ENCODE measurements around the gene GLS.

GLS gene

DNA sequence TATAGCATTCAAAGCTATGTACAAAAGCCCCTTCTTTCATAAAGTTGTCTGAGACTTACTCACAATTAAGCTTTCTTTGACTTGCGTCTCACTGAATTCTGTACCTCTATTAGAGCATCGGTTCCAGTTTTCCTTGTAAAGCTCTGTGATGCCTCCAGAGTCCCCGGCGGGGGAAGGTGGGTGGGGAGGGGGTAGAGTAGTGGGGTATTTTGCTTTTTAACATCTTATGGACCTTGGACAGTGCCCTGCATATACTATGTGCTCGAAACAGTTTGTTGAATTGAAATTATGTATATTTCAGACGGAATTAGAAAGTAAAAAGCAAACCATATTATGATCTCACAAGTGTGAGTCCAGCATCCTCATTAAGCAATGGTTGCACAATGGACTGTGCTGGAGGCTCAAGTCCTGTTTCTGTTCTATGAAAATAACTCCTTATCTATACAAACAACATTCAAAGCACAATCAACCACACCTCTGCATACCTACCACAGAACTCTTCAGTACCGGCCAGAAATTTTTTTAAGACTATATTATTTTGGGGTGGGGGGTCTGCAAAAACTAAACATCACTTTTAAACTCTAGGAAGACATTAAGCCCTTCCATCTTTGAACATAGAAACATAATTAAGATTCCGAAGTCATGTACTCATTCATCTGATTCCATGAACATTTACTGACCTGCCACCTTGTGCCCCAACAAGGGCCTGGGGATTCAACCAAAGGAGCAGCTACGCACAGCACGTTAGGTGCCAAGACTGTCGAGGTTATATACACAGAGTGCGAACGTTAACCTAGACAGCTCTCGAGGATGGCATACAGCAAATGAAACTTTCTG lies 132.4 kb downstream of the GLS start:
- Histone ChIP-seq H3K79me2 (ENCODE audit: low read length) (peaks cover 17% of the 10 kb centered on the region), H3K27me3 (ENCODE audit: low read depth, low read length) (no peaks in the 10 kb centered on the region), H3K4me3 (ENCODE audit: low read length) (peak overlapping the region; percentile 99), H3K4me2 (ENCODE audit: low read length) (peak overlapping the region; percentile 99), H3K4me1 (ENCODE audit: low read length) (peaks cover 23% of the 10 kb centered on the region), H3K9me3 (ENCODE audit: insufficient read depth, low read length) (no peaks in the 10 kb centered on the region), H3K36me3 (replicated peaks; ENCODE audit: low read depth, low read length) (peaks cover 19% of the 10 kb centered on the region), H3K27ac (ENCODE audit: low read length) (0 out of 2 replicates have a peak overlapping the region, but pooled peaks have one; percentile 53), H3K9ac (ENCODE audit: low read length) (peak overlapping the region; percentile 85), H2AFZ (ENCODE audit: low read depth, low read length) (peak overlapping the region; percentile 77), H4K20me1 (ENCODE audit: insufficient read depth, low read length) (no peaks in the 10 kb centered on the region)
- TF ChIP-seq, protein P1, sequence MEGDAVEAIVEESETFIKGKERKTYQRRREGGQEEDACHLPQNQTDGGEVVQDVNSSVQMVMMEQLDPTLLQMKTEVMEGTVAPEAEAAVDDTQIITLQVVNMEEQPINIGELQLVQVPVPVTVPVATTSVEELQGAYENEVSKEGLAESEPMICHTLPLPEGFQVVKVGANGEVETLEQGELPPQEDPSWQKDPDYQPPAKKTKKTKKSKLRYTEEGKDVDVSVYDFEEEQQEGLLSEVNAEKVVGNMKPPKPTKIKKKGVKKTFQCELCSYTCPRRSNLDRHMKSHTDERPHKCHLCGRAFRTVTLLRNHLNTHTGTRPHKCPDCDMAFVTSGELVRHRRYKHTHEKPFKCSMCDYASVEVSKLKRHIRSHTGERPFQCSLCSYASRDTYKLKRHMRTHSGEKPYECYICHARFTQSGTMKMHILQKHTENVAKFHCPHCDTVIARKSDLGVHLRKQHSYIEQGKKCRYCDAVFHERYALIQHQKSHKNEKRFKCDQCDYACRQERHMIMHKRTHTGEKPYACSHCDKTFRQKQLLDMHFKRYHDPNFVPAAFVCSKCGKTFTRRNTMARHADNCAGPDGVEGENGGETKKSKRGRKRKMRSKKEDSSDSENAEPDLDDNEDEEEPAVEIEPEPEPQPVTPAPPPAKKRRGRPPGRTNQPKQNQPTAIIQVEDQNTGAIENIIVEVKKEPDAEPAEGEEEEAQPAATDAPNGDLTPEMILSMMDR (IDR thresholded peaks at IDR 0.05; ENCODE audit: low read depth, low read length) = no peak
- TF ChIP-seq EZH2phosphoT487 (IDR thresholded peaks at IDR 0.05; ENCODE audit: low read depth) = no peak

DNA sequence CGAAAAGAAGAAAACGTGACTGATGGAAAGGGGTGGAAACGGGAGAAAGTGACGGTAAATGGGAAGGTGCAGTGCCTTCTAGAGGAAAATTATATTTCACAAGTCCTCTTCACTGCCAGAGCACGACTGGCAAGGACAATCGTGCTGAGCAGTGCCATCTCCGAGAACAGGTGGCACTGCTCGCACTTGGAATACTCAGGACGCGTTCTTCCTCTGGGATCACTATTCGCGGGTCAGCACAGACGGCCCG lies 133.0 kb downstream of the GLS start:
- Histone ChIP-seq H3K9ac (ENCODE audit: low read length) (peak overlapping the region; percentile 85), H3K27me3 (ENCODE audit: low read depth, low read length) (no peaks in the 10 kb centered on the region), H3K79me2 (ENCODE audit: low read length) (peaks cover 17% of the 10 kb centered on the region), H2AFZ (ENCODE audit: low read depth, low read length) (peak overlapping the region; percentile 77), H3K4me3 (ENCODE audit: low read length) (peak overlapping the region; percentile 99), H3K4me2 (ENCODE audit: low read length) (peak overlapping the region; percentile 99), H3K4me1 (ENCODE audit: low read length) (peaks cover 25% of the 10 kb centered on the region), H3K9me3 (ENCODE audit: insufficient read depth, low read length) (no peaks in the 10 kb centered on the region), H3K27ac (ENCODE audit: low read length) (peak overlapping the region; percentile 53), H4K20me1 (ENCODE audit: insufficient read depth, low read length) (no peaks in the 10 kb centered on the region), H3K36me3 (replicated peaks; ENCODE audit: low read depth, low read length) (peaks cover 14% of the 10 kb centered on the region)
- TF ChIP-seq EZH2phosphoT487 (IDR thresholded peaks at IDR 0.05; ENCODE audit: low read depth) = no peak
- TF ChIP-seq, protein P1 (IDR thresholded peaks at IDR 0.05; ENCODE audit: low read depth, low read length) = no peak

DNA sequence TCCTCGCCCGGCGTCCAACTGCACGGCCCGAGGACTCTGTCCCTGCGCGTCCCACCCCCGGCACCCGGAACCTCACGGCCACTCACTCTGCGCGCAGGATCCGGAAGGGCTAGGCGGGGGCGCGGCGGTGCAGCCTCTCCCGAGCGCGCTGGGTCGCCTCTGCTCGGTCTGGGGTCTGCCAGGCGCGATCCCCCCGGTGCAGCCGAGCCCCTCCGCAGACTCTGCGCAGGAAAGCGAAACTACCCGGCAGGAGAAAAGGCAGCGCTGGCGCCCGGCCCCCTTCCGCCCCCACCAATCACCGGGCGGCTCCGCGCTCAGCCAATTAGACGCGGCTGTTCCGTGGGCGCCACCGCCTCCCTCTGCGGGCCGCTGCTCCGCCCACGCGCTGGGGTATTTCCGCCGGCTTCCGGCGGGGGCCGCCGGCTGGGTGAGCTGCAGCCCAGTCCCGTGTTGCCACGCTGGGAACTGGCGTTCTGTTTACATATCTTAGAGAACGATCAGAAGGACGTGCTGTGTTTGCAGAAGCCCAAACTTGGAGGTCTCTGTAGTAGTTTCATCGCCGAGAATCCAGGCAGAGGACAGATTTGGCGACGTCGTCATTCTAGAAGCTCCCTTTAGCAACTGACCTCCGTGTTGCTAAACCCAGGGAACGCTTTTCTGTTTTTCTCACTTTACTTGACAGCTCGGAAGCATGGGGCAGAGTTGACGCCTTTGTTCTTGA lies 133.5 kb downstream of the GLS start, which contains the start of gene STAT1:
Gene STAT1, minus strand, starts transcription at position 240 of the 721 bp plus-strand sequence. CDS start 4,168 bp downstream, outside the sequence.
- Histone ChIP-seq H4K20me1 (ENCODE audit: insufficient read depth, low read length) (no peaks in the 10 kb centered on the region), H2AFZ (ENCODE audit: low read depth, low read length) (peak within 1 kb of the TSS; percentile 93), H3K4me3 (ENCODE audit: low read length) (peak within 1 kb of the TSS; percentile 99), H3K27me3 (ENCODE audit: low read depth, low read length) (no peaks in the 10 kb centered on the region), H3K27ac (ENCODE audit: low read length) (peak within 1 kb of the TSS; percentile 67), H3K4me1 (ENCODE audit: low read length) (peaks cover 28% of the 10 kb centered on the region), H3K79me2 (ENCODE audit: low read length) (peaks cover 17% of the 10 kb centered on the region), H3K36me3 (replicated peaks; ENCODE audit: low read depth, low read length) (peaks cover 11% of the 10 kb centered on the region), H3K9me3 (ENCODE audit: insufficient read depth, low read length) (no peaks in the 10 kb centered on the region), H3K4me2 (ENCODE audit: low read length) (peak within 1 kb of the TSS; percentile 99), H3K9ac (ENCODE audit: low read length) (peak within 1 kb of the TSS; percentile 85)
- TF ChIP-seq, protein P1 (IDR thresholded peaks at IDR 0.05; ENCODE audit: low read depth, low read length) = no peak
- no peak for TF ChIP-seq EZH2phosphoT487 (IDR thresholded peaks at IDR 0.05; ENCODE audit: low read depth)

DNA sequence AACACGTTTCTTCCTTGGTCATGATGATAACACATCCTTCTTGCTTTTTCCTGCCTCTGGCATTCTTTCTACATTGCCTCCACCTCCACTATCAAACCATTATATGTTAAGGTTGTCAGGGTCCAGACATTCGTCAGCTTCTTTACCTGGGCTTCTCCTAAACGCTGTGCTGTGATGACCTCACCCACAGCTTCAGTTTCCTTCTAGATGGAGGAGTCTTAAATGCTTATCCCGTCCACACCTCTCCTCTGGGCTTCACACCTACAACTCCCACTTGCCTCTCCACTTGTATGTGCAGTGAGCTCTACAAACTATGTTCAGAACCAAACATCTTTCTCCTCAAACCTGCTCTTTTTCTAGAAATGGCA lies 134.0 kb downstream of the GLS start:
- no peaks in the 10 kb centered on the region for H3K9me3 ChIP-seq (ENCODE audit: insufficient read depth, low read length)
- TF ChIP-seq EZH2phosphoT487 (IDR thresholded peaks at IDR 0.05; ENCODE audit: low read depth) = no peak
- TF ChIP-seq, protein P1 (IDR thresholded peaks at IDR 0.05; ENCODE audit: low read depth, low read length) = no peak
- H3K4me2 ChIP-seq (ENCODE audit: low read length) = peak overlapping the region; percentile 86
- H3K79me2 ChIP-seq (ENCODE audit: low read length) = peaks cover 17% of the 10 kb centered on the region
- H3K27ac ChIP-seq (ENCODE audit: low read length) = peak overlapping the region; percentile 67
- H3K36me3 ChIP-seq (replicated peaks; ENCODE audit: low read depth, low read length) = peaks cover 6% of the 10 kb centered on the region
- H3K4me3 ChIP-seq (ENCODE audit: low read length) = peak overlapping the region; percentile 99
- peak overlapping the region; percentile 73 for H3K9ac ChIP-seq (ENCODE audit: low read length)
- no peaks in the 10 kb centered on the region for H3K27me3 ChIP-seq (ENCODE audit: low read depth, low read length)
- H4K20me1 ChIP-seq (ENCODE audit: insufficient read depth, low read length) = no peaks in the 10 kb centered on the region
- peak overlapping the region; percentile 93 for H2AFZ ChIP-seq (ENCODE audit: low read depth, low read length)
- H3K4me1 ChIP-seq (ENCODE audit: low read length) = peaks cover 32% of the 10 kb centered on the region
